HG03025 (cell line): Measurements from ENCODE around the gene RFTN1.

Source experiments
- ATAC-seq: cut with Tn5 transposase; IDR thresholded peaks from one replicate; pipeline ENCODE4 v1.9.1; 2021; ENCODE audit warnings: mild to moderate bottlenecking, moderate library complexity; ENCODE audit not compliant: unreplicated experiment, low FRiP score

Gene RFTN1, protein sequence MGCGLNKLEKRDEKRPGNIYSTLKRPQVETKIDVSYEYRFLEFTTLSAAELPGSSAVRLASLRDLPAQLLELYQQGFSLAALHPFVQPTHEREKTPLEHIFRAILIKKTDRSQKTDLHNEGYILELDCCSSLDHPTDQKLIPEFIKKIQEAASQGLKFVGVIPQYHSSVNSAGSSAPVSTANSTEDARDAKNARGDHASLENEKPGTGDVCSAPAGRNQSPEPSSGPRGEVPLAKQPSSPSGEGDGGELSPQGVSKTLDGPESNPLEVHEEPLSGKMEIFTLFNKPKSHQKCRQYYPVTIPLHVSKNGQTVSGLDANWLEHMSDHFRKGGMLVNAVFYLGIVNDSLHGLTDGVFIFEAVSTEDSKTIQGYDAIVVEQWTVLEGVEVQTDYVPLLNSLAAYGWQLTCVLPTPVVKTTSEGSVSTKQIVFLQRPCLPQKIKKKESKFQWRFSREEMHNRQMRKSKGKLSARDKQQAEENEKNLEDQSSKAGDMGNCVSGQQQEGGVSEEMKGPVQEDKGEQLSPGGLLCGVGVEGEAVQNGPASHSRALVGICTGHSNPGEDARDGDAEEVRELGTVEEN

DNA sequence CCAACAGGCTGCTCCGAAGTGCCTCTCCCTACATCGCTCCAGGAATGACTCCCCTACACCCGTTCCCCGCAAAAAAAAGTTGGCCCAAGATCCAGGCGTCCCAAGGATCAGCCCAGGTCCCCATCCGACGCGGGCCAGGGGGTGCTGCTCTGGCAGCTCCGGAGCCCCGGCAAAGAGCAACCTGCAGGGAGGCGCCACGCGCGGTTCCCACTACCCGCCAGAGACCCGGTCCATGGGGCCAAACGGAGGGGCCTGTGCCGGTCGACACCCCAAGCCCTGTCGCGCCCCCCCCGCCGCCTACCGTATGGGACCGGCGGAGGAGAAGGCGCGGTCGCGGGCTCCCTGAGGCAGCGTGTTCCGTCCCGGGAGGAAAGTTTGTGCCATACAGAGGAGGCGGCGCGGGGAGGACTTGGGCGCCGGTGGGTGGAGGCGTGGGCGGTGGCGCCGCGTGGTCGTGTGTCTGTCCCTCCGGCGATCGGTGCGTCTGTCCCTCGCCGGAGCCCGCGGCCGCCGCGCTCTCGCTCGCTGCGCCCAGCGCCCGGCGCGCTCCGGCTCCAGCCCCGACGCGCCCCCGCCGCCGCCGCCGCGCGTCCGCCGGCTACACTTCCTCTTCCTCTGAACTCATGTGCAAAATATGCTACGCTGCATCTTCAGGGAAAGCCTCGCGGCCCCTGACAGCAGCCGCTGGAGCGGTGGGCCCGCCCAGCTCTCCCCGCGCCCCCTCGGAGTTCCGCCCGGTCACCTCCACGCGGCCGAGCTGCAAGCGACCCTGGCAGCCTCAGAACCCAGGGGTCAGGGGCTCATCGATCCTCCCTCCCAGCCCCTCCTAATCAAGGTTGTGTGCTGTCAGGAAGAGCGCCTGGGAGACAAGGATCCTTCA lies at the start of gene RFTN1:
Gene RFTN1 (minus strand): TSS at position 559 of the 880 bp plus-strand sequence. CDS start 19,830 bp downstream, outside the sequence.
- ATAC-seq, result no peak

- ATAC-seq, result no peak
Measured at GRCh38 chr3:16559653-16560365, 46.3 kb upstream of the RFTN1 start.

GRCh38 chr3:16554126-16554525 lies 40.6 kb upstream of the RFTN1 start:
- ATAC-seq, result no peak

GRCh38 chr3:16552757-16553156 lies 39.3 kb upstream of the RFTN1 start:
- no peak for ATAC-seq

GRCh38 chr3:16551342-16551976 lies 38.0 kb upstream of the RFTN1 start:
- ATAC-seq, result no peak

DNA sequence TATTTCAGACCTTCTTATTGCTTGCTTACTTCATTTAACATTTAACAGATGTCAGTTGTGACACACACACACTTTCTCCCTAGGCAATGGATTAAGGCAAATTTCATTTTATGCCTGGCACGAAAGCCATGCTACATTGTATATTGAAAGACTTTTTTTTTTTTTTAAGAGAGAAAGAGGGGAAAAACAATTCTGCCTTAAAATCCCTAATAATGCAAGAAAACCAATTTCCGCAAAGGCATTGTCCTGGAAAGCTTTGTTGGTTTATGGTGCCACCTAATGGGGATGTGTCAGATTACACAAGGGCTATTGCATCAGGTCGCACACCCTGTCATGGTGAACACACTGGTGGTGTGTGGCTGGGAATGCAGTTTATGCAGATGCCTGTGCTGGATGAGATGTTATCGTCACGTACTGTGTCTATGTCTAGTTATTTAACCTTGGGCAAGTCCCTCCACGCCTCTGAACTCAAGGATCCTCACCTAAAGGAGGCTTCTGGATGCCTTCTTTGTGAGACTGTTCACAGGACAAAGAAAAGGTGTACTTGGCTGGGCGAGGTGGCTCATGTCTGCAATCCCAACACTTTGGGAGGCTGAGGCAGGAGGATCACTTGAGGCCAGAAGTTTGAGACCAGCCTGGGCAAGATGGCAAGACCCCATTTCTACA lies 37.3 kb upstream of the RFTN1 start:
- ATAC-seq, result no peak

DNA sequence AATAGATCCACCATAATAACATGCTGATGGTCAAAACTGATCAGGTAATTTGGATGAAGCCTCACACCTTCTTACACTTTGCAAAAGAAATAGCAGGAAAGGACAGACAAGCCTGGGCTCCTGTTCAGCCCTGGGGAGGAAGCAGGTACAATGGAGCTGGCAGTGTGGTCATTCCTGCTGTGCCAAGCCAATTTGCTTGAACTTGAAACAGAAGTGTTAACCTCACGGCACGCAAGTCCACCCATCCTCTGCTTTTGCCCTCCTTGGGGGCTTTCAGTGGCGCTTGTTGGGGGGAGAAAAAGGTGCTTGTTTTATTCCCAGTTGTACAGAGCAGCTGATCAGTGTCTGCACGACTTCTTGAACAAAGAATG lies 36.8 kb upstream of the RFTN1 start:
- no peak for ATAC-seq

DNA sequence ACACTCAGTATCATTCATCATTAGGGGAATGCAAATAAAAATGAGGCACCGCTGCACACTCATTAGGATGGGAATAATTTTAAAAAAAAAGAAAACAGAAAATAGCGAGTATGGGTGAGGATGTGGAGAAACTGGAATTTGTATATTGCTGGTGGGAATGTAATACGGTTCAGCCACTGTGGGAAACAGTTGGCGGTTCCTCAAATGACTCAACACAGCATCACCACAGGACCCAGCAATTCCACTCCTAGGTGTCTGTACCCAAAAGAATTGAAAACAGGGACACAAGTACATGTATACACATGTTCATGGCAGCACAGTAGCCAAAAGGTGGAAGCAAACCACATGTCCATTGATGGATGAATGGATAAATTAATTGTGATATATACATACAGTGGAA lies 35.2 kb upstream of the RFTN1 start:
- ATAC-seq, result no peak

DNA sequence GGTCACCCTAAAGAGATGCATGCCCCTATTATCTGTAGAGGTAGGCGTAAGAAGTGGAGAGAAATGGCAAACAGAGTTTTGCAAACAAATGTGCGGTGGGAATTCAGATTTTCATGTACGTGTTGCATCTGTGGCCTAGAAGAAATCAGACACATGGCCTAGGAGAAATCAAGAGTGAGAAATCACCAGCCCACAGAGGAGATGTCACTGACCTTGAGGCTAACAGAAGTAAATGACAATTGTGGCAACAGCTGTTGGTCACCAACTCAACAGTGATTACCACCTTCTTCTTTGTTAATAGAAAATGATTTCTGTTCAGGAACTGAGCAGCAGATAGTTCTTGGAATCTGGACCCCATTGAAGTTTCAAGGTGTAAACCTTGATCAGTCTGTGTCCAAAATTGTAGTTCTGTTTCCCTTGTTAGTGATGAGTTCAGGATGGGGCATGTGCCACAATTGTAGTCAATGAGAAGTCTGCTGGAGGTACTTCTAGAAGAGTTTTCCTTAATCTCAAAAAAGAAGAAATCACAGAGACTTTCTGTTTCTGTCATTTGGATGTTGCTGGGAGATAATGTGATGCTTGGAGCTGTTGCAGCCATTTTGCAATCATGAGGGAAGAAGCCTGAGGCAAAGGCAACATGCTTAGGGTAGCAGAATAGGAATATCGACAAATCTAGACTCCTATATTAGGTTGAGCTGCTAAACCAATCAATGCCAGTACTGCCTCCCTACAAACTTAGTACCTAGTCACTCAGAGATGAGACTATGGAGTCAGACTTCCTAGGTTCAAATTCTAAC lies 34.3 kb upstream of the RFTN1 start:
- ATAC-seq, result no peak

DNA sequence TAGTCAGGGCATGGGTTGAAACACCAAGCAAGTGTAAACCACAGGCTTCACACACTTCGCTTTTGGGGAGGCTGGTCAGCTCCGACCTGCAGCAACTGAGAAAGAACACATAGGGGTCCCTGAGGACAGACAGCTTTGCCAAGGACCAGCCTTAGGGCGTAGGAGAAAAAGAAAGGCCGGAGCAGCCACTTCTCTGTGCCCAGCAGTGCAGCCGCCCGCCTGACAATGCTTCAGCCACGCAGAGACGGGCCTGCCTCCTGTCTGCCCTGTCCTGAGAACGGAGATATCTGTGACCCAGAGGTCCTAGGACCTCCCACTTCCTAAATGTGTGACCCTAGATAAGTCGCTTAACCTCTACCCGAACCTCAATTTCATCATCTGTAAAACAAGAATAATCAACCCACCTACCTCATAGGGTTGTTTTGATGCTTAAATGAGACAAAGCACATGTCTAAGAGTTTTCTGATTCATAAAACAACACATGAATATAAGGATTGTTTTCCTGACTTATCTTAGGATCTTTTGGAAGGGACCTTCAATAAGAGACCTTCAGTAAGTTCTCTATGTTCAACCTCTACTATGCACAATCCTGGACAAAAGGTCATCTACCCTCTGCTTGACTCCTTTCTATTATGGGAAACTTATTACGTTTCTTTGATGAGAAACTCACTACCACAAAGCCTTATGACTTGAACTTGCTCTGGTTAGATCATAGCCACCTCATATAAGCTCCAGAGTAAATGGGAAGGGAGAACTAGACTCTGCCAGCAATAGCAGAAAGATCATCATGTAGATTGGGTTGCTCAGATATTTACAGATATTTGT lies 32.9 kb upstream of the RFTN1 start:
- ATAC-seq, result no peak

- ATAC-seq, result no peak
Measured at GRCh38 chr3:16545413-16546185, 32.1 kb upstream of the RFTN1 start.

DNA sequence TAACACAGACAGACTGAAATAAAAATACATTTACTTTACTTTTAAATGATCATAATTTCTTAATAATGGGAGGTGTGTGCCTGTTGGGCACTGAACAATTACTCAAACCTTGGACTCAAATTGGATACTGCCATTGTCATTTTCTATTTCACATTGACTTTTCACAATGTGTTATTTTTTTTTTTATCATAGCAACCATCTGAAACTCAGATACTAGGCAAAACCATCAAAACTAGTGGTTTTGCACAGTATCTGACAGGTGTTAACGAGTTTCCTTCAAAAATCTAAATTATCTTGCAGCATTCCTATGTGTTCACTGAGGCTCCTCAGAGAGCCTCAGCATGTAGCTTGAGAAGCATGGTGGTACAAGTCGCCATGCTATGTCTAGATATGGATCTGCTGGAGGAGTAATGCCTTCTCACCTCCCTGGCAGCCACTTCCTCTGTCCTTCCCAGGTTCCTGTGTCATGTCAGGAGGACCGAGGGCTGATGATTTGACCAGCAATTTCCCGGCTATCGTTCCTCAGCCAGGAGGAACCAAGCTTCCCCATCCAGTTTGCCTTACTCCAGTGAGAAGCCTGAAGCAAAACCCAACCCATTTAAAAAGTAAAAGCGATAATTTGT lies 29.9 kb upstream of the RFTN1 start:
- ATAC-seq, result no peak

DNA sequence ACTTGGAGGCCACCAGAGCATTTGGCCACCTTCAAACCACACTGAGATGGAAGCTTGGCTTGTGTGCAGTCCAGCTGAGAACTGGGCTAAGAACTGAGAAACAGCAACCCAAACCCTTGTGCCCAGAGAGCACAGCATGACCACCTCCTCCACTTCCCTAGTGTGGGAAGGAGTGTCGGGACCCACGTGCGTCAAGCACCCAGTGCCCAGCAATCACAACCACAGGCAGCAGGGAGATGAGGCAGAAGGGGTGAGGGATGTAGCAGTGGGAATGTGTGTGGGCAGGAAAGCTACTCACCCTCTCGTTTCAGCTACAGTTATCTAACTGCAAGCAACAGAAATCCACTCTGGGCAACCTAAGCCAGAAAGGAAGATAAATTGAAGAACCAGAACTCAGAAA lies 25.0 kb upstream of the RFTN1 start:
- no peak for ATAC-seq

DNA sequence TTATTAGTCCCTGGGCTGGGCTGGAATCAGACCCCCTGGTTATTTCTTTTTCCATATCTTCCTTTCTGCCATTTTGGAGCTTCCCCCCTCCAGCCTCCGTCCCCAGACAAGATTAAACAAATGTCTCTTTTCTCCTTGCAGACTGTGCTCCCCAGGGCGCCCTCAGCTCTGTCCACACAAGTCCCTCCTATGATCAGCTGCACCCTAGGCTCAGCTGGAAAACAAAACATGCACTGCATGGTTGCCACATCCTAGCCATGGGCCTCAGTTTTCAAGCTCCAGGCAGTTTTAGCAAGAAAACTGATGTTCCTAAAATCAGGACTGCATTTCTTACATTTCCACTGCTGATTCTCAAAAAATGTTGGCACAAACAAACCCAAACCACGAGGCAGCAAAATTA lies 23.5 kb upstream of the RFTN1 start:
- no peak for ATAC-seq

- ATAC-seq, result no peak
Measured at GRCh38 chr3:16536344-16536663, 22.8 kb upstream of the RFTN1 start.

GRCh38 chr3:16534640-16535262 lies 21.3 kb upstream of the RFTN1 start:
- ATAC-seq, result no peak
